ENCODE results near the gene EPHB1.

DNA sequence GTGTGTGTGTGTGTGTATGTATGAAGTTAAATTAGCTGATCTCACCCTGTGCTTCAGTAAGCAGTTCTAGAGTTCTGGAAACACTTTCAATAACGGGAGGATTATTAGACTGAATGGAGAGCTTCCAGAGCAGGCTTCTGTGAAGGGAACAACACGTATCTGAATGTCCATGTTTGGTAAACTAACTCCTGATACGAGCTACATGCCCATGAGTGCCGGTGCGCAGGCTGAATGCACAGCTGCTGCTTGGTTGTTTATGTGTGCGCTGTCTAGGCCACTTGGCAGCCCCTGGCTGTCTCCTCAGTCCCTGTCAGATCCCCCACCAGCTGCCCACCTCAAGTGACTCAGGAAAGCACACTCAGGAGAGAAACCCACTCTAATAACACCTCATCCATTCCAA is 137.0 kb downstream of the EPHB1 start:
- TF ChIP-seq ZFP3 (CRISPR knock-in tag; IDR thresholded peaks at IDR 0.05) (no peak), TCF4 (CRISPR knock-in tag; IDR thresholded peaks at IDR 0.05; ENCODE audit: borderline replicate concordance) (no peak), OSR1 (CRISPR knock-in tag; IDR thresholded peaks at IDR 0.05) (no peak), ZNF70 (CRISPR knock-in tag; IDR thresholded peaks at IDR 0.05) (no peak), RARB (CRISPR knock-in tag; IDR thresholded peaks at IDR 0.05) (no peak)

Data from SK-N-SH treated with all-trans-retinoic acid at 6 μM for 48 hours (cell line).